GM19395 (cell line): ENCODE data around the gene TSSC4.

ENCODE experiments used
- ATAC-seq: cut with Tn5 transposase; IDR thresholded peaks from one replicate; pipeline ENCODE4 v1.9.1; 2021; ENCODE audit warnings: mild to moderate bottlenecking, moderate library complexity; ENCODE audit not compliant: unreplicated experiment

The TSSC4 gene

GRCh38 chr11:2415601-2416380 is 15.2 kb downstream of the TSSC4 start:
- ATAC-seq, result no peak

- ATAC-seq, result no peak
Measured at GRCh38 chr11:2416765-2417164, 16.2 kb downstream of the TSSC4 start.

- ATAC-seq, result no peak
Measured at GRCh38 chr11:2417856-2418692, 17.5 kb downstream of the TSSC4 start.

DNA sequence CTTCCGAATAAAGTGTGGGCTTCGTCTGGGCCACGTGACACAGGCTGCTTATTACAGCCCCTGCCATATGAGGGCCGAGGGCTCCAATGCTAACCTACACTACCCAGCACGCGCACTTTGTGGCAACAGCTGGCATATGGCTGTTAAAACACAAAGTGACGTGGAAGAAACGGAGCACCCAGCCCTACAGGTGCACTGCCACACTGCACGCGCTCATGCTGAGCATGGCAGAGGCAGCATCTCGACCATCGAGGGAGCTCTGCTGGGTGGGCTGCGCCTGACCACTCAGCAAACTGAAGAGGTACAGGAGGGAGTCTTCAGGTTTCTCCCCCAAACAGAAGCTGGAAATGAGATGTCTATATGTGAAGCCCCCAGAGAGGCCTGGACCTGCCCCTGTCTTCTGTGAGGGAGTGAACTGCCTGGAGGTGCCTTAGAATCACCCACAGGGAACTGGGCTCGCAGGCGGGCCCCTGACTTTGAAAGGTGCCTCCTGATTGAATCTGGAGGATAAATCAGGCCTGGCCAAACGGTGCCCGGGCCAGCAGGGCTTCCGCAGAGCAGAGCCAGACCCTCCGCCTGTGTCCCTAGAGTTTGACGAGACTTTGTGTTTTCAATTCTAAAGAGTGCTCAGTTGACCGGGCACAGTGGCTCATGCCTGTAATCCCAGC is 18.3 kb downstream of the TSSC4 start:
- no peak for ATAC-seq

DNA sequence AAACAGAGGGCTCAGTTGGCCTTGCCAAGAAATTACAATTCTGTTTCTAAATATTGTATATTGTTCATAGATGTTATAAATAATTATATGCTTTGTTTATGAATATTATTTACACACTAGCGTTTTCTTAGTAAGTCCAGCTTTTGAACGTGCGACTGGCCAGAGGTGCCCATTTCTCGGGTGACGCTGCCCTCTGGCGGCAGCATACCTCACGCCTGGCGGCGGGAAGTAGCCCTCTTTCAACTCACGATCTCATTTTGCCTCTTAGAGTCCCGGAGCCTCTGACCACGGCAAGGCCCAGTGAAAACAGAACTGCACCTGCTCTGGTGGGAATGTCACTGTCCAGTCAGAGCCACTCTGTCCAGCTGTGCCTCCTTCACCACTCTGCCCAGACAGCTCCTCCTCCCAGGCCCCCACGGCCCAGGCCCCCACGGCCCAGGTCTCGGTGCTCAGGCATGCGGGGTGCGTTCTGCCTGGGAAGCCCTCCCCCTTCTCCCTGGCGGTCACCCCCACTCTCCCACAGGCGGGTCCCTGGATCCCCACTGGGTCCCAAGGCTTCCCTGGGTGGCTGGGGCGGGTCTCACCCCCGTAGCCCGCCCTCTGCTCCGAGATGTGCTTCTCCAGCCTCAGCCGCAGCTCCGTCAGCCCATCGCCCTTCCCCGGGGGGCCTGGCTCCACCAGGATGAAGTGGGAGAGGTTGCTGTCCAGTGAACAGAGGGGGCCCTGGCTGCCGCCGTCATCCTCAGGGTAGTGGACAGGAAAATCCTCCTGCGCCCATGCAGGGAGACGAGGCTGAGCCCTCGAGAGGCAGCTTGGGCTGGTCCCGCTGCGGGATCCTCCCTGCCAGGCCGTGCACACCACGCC is 19.3 kb downstream of the TSSC4 start:
- no peak for ATAC-seq

DNA sequence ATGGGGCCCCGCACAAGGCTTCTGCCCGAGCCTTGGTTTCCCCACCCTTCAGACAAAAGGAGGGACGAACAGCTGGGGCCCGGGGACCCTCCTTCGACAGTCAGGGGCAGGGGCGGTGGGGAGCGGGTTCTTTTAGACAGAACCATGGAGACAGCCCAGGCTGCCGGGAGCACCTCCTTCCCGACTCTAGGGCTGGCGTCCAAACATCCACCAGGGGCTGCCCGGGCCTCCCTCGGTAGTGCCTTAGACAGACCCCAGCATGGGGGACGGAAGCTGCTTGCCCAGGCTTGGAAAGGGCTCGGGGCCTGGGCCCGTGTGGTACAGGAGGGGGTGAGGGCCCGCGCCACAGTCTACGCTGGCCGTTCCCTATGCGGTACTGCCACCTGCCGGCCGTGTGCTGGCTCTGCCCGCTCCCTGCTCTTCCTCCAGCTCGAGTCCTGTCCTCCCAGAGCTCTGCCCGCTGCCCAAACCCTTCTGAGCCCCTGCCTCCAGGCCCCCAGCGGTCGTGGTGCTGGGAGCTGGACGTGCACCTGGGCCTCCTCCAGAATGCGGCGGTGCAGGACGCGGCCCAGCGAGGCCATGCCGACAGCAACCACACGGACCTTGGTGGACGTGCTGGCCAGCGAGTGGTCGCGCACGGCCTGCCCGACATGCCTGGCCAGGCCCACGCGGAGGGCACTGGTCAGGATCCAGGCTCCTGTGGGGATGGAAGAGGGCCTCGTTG is 20.1 kb downstream of the TSSC4 start:
- no peak for ATAC-seq

DNA sequence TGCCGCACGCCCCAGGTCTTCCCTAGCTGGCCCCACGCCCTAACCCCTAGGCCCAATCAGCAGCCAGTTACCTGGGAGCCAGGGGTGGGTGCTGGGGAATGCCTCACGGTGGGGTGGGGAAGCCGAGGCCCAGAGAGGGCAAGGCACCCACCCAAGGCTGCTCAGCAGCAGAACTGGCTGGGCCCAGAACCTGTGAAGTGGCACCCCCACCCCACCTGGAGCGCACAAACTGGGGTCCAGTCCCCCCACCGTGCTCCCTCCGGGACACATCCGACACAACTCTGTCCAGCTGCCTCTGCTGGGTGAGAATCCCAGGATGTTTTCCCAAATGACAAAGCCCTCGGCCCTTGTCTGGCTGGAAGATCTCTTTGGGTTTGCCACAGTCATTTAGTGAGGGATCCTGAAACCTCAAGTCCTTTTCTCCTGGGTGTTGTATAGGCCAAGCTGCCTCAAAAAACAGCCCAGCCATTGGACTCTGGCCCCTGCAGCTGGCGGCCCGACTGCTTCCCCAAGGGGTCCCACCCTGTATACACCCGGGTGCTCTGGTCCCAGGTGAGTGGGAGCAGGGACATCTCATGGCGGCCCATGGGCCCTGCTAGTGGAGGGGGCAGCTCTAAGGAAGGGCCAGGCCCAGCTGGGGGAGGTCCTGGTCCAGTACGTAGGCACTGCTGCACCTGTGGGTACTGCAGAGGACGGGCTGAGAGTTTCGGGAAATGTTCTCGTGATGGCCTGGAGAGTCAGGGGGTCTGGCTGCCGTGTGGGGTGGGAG is 20.9 kb downstream of the TSSC4 start:
- no peak for ATAC-seq

GRCh38 chr11:2421996-2422395 is 21.4 kb downstream of the TSSC4 start:
- ATAC-seq, result no peak

- no peak for ATAC-seq
Measured at GRCh38 chr11:2422461-2423156, 22.1 kb downstream of the TSSC4 start.

GRCh38 chr11:2423157-2424025 is 22.8 kb downstream of the TSSC4 start:
- no peak for ATAC-seq

DNA sequence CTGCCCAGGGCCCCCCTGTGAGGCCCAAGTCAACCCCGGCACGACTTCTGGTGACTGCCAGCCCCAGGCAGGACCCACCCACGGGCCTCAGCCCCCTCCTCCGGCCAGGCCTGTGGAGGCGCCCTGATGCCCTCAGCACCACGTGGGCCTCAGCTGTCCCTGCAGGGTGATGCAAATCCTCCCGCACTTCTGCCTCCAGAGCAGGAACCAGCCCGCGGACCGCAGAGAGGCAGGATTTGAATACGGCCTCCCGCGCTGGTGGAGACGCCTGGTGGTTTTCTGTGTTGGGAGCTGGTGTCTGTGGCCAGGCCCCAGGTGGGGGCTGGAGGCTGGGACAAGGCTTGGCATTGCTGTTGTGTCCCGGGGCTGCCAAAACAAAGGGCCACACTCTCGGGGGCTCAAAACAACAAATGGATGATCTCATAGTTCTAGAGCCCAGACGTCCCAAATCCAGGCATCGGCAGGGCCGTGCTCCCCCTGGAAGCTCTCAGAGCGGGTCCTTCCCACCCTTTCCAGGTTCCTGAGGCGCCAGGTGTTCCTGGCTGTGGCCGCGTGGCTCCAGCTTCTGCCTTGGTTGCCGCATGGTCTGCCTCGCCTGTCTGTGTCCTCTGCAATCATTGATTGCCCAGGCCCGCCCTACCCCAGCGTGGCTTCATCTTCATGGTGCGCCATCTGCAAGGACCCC is 24.4 kb downstream of the TSSC4 start:
- no peak for ATAC-seq

DNA sequence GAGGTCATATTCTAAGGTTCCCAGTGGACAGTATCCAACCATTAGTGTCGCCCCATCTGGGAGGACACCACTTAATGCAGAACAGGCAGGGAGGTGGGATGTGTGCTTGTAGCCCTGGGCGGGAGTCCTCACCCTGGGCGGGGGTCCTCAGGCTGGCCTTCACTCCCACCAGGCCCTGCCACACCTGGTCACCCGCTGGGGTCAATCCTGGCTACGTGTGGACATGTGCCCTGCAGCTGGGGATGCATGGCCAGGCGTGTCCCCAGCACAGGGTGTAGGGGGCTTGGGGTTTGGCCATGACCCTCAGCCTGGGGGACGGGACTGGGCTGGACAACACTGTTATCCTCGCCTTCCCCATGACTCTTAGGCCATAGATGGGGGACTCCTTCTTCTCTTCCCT is 25.0 kb downstream of the TSSC4 start:
- ATAC-seq, result no peak

- no peak for ATAC-seq
Measured at GRCh38 chr11:2426221-2426620, 25.7 kb downstream of the TSSC4 start.

- ATAC-seq, result no peak
Measured at GRCh38 chr11:2426826-2427521, 26.4 kb downstream of the TSSC4 start.

GRCh38 chr11:2427721-2428321 is 27.3 kb downstream of the TSSC4 start:
- ATAC-seq, result no peak

- ATAC-seq, result no peak
Measured at GRCh38 chr11:2428322-2428795, 27.8 kb downstream of the TSSC4 start.
